ENCODE measurements around the gene CX3CR1.

DNA sequence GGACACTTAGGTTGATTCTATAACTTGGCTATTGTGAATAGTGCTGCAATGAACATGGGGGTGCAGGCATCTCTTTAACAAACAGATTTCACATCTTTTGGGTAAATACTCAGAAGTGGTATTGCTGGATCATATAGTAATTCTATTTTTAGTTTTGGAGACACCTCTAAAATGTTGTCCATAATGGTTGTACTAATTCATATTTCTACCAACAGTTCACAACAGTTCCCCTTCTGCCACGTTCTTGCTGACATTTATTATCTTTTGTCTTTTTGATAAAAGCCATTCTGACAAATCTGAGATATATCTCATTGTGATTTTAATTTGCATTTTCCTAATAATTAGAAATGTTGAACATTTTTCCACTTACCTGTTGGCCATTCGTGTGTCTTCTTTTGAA, 19.5 kb downstream of the CX3CR1 start:
- TF ChIP-seq, protein P1, sequence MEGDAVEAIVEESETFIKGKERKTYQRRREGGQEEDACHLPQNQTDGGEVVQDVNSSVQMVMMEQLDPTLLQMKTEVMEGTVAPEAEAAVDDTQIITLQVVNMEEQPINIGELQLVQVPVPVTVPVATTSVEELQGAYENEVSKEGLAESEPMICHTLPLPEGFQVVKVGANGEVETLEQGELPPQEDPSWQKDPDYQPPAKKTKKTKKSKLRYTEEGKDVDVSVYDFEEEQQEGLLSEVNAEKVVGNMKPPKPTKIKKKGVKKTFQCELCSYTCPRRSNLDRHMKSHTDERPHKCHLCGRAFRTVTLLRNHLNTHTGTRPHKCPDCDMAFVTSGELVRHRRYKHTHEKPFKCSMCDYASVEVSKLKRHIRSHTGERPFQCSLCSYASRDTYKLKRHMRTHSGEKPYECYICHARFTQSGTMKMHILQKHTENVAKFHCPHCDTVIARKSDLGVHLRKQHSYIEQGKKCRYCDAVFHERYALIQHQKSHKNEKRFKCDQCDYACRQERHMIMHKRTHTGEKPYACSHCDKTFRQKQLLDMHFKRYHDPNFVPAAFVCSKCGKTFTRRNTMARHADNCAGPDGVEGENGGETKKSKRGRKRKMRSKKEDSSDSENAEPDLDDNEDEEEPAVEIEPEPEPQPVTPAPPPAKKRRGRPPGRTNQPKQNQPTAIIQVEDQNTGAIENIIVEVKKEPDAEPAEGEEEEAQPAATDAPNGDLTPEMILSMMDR (conservative IDR thresholded peaks at IDR 0.05; ENCODE audit: low read depth, low read length), result no peak
- no peak for TF ChIP-seq EZH2 (IDR thresholded peaks at IDR 0.05; ENCODE audit: low read length, unreplicated experiment)
